A549 (cell line): ENCODE results near the gene ADAM12. TPM values are rescaled to one million over a fixed set of nuclear protein-coding genes. Genes with fewer than 3 reads are reported as not detected.

Source experiments
- ATAC-seq, 2 experiments: fragments of 200-7000 bp in 1 of 2; fragments of >200 bp in 1 of 2; cut with Nextera tagmentation in 1 of 2; cut with Tn5 transposase in 1 of 2; 3 replicates each; pipeline versions ENCODE4 v1.8.0 to v1.9.1; 2018 to 2020; ENCODE audit warnings: mild to moderate bottlenecking in 1 of 2, moderate library complexity in 1 of 2
- CTCF ChIA-PET: fragments of 300-600 bp; sonication (Branson Sonifier 250); formaldehyde crosslinking; extraction: SDS; loops from one replicate; lab custom pipeline; 2021; ENCODE audit warnings: antibody characterized with exemption, inconsistent platforms; lab: Yijun Ruan, JAX
- POLR2A ChIA-PET: fragments of 350-600 bp; formaldehyde crosslinking; extraction: SDS; loops from one replicate; lab custom pipeline; 2021; ENCODE audit warnings: antibody characterized with exemption, inconsistent platforms; lab: Yijun Ruan, JAX
- DNase-seq, 2 experiments: peaks; one replicate each; pipeline versions ENCODE4 v3.0.0 to v3.0.0-alpha.2; 2011 to 2016; ENCODE audit warnings: low read depth in 1 of 2, low spot score in 1 of 2
- FAIRE-seq: peaks from 2 replicates; lab custom pipeline; 2011; peaks lifted over from hg19 to GRCh38; lab: Jason Lieb, UNC
- H3K27ac ChIP-seq, 2 experiments: fragments of >200 bp; sonication (Bioruptor Twin); formaldehyde crosslinking; 3 replicates each; pipeline ENCODE4 v1.5.1; 2016 to 2017
- H3K4me1 ChIP-seq: fragments of >200 bp; sonication (Bioruptor Twin); formaldehyde crosslinking; 3 replicates; pipeline ENCODE4 v1.6.1; 2016
- H3K4me2 ChIP-seq: fragments of >200 bp; sonication (Bioruptor Twin); formaldehyde crosslinking; 3 replicates; pipeline ENCODE4 v1.6.1; 2016
- H3K4me3 ChIP-seq: fragments of >200 bp; sonication (Bioruptor Twin); formaldehyde crosslinking; 3 replicates; pipeline ENCODE4 v1.5.1; 2016
- H3K9me3 ChIP-seq: fragments of >200 bp; sonication (Bioruptor Twin); formaldehyde crosslinking; 3 replicates; pipeline ENCODE4 v1.6.1; 2016
- CBX2 ChIP-seq: fragments of 200-600 bp; sonication (generic); IDR thresholded peaks from 2 replicates; pipeline ENCODE4 v1.6.1; 2016; ENCODE audit warnings: low read depth, mild to moderate bottlenecking, borderline replicate concordance
- CBX8 ChIP-seq: fragments of 200-600 bp; sonication (generic); IDR thresholded peaks from 2 replicates; pipeline ENCODE4 v1.6.1; 2016
- CHD2 ChIP-seq: fragments of 150-350 bp; IDR thresholded peaks from 2 replicates; pipeline ENCODE4 v1.6.1; 2014; ENCODE audit warnings: low read length; ENCODE audit not compliant: partially characterized antibody
- CHD4 ChIP-seq: fragments of 200-600 bp; sonication (generic); IDR thresholded peaks from 2 replicates; pipeline ENCODE4 v1.6.1; 2016; ENCODE audit warnings: antibody characterized with exemption, mild to moderate bottlenecking, borderline replicate concordance
- EHMT2 ChIP-seq: fragments of 200-600 bp; sonication (generic); IDR thresholded peaks from 2 replicates; pipeline ENCODE4 v1.6.1; 2016; ENCODE audit warnings: antibody characterized with exemption, low read depth, mild to moderate bottlenecking, moderate library complexity
- EP300 ChIP-seq, 2 experiments: fragments of >200 bp; sonication (Bioruptor Twin); formaldehyde crosslinking; IDR thresholded peaks; 2 replicates in 1 of 2; 3 replicates in 1 of 2; pipeline ENCODE4 v1.6.1; 2016 to 2017
- HEYL ChIP-seq: fragments of 250-450 bp; sonication (Bioruptor Pico); IDR thresholded peaks from 2 replicates; pipeline ENCODE4 v1.8.0; 2021; ENCODE audit warnings: mild to moderate bottlenecking, moderate library complexity
- HOXB13 ChIP-seq: fragments of 250-450 bp; sonication (Bioruptor Pico); IDR thresholded peaks from 2 replicates; pipeline ENCODE4 v1.5.0; 2020; ENCODE audit warnings: low read depth, mild to moderate bottlenecking, moderate library complexity
- HOXB5 ChIP-seq: fragments of 250-450 bp; sonication (Bioruptor Pico); IDR thresholded peaks from 2 replicates; pipeline ENCODE4 v1.5.0; 2020; ENCODE audit warnings: mild to moderate bottlenecking, moderate library complexity
- JUNB ChIP-seq: fragments of >200 bp; sonication (Bioruptor Twin); formaldehyde crosslinking; IDR thresholded peaks from 2 replicates; pipeline ENCODE4 v1.6.1; 2016
- KDM1A ChIP-seq: fragments of 200-600 bp; sonication (generic); IDR thresholded peaks from 2 replicates; pipeline ENCODE4 v1.6.1; 2016; ENCODE audit warnings: low read depth, mild to moderate bottlenecking
- KDM5A ChIP-seq: fragments of 200-600 bp; sonication (generic); IDR thresholded peaks from 2 replicates; pipeline ENCODE4 v1.6.1; 2016; ENCODE audit warnings: antibody characterized with exemption, mild to moderate bottlenecking
- MAFK ChIP-seq: fragments of 450-650 bp; IDR thresholded peaks from 2 replicates; pipeline ENCODE4 v1.6.1; 2014; ENCODE audit not compliant: partially characterized antibody
- MYC ChIP-seq: IDR thresholded peaks from 2 replicates; pipeline ENCODE4 v1.6.1; 2012; ENCODE audit warnings: mild to moderate bottlenecking, inconsistent platforms, low read length, improper control_type of control experiment, borderline replicate concordance
- POLR2AphosphoS2 ChIP-seq: conservative IDR thresholded peaks from 2 replicates; pipeline ENCODE4 v1.6.1; 2012; ENCODE audit warnings: low read length, improper control_type of control experiment, inconsistent platforms
- RAD21 ChIP-seq, 2 experiments: fragments of >200 bp in 1 of 2; sonication (Bioruptor Twin) in 1 of 2; formaldehyde crosslinking in 1 of 2; IDR thresholded peaks in 1 of 2; conservative IDR thresholded peaks in 1 of 2; 2 replicates in 1 of 2; 3 replicates in 1 of 2; pipeline ENCODE4 v1.6.1; 2012 to 2018; ENCODE audit warnings: inconsistent platforms in 1 of 2
- RARB ChIP-seq: fragments of 250-450 bp; sonication (Bioruptor Pico); IDR thresholded peaks from 2 replicates; pipeline ENCODE4 v1.8.0; 2021; ENCODE audit warnings: mild to moderate bottlenecking, moderate library complexity
- RFX5 ChIP-seq: fragments of 450-650 bp; IDR thresholded peaks from 2 replicates; pipeline ENCODE4 v1.7.1; 2014; ENCODE audit warnings: antibody characterized with exemption, mild to moderate bottlenecking, moderate library complexity
- SMC3 ChIP-seq: fragments of >200 bp; sonication (Bioruptor Twin); formaldehyde crosslinking; IDR thresholded peaks from 3 replicates; pipeline ENCODE4 v1.6.1; 2018; ENCODE audit warnings: inconsistent platforms
- TFCP2L1 ChIP-seq: fragments of 250-450 bp; sonication (Bioruptor Pico); IDR thresholded peaks from 2 replicates; pipeline ENCODE4 v1.5.0; 2021; ENCODE audit warnings: mild to moderate bottlenecking
- TP53 ChIP-seq: fragments of 250-450 bp; sonication (Bioruptor Pico); IDR thresholded peaks from 2 replicates; pipeline ENCODE4 v1.5.0; 2021; ENCODE audit warnings: mild to moderate bottlenecking, moderate library complexity
- ZC3H11A ChIP-seq: fragments of 450-650 bp; IDR thresholded peaks from 2 replicates; pipeline ENCODE4 v1.6.1; 2014; ENCODE audit warnings: antibody characterized with exemption, mild to moderate bottlenecking
- ZFP36 ChIP-seq: fragments of 450-650 bp; IDR thresholded peaks from 2 replicates; pipeline ENCODE4 v1.6.1; 2014; ENCODE audit warnings: borderline replicate concordance; ENCODE audit not compliant: partially characterized antibody
- ZSCAN20 ChIP-seq: fragments of 250-450 bp; sonication (Bioruptor Pico); IDR thresholded peaks from 2 replicates; pipeline ENCODE4 v1.8.0; 2022; ENCODE audit warnings: mild to moderate bottlenecking, moderate library complexity
- WGBS: methylation state at CpG from one replicate; pipeline ENCODE4 v1.1.6; 2017; ENCODE audit errors: missing lambda C conversion rate; 5-methylcytosine and 5-hydroxymethylcytosine counted together
- polyA plus RNA-seq, 4 experiments: library from polyadenylated mRNA; depleted of rRNA in 3 of 4; stranded (reverse); fragments of >200 nt; fragmentation: RNase III in 1 of 4; extraction: RNeasy Plus Mini Kit Qiagen cat#74134 plus additional on column Dnase treatment in 1 of 4; gene quantifications; 2 replicates in 3 of 4; 3 replicates in 1 of 4; pipeline ENCODE4 v1.2.3, GENCODE V29; 2011 to 2017
- TF ChIP-seq, protein P1 (sequence below): fragments of >200 bp; sonication (Bioruptor Twin); formaldehyde crosslinking; IDR thresholded peaks from 3 replicates; pipeline ENCODE4 v1.6.1; 2016
- TF ChIP-seq, protein P2 (sequence below): IDR thresholded peaks from 2 replicates; pipeline ENCODE4 v1.6.1; 2012

The ADAM12 gene
- polyA plus RNA-seq, 2 of the 4 experiments (the other 2 are of a cell fraction), result 1.6 to 4.8 TPM

DNA sequence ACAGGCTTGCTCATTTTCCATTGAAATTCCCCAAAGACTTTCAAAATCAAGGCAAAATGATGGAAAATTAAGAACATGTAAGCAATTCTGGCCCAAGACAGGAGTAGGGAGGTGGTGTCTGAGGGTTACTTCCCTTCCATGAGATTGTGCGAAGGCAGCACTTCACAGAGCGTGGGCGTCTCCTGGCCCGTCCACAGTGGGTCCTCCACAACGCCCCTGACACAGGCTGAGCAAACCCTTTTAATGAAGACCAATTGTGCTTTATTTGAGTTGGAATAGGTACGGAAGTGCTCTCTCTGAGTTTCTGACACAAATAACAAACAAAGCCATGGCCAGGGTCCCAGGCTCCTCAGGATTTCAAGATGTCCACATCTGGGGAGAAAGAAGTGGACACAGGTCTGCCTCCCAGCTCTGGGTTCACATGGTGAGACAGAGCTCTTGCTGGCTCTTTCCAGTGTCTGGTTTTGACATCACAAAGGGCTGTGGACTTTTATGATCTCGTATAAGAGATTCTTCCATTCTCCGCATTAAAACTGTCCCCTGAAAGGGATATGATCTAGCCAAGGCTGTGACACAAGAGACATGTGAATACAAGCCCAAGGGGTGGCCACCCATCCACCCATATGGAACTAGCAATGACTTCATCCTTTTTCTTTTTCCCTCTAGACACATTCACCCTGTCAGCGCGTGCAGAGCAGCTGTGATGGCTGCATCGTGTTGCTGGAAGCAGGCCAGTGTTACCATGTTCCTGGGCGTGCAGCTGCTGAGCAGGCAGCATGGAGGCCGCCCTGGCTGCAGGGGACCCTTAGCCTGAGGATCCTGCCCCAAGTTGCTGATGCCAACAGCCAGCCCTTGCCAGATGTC lies 145.6 kb downstream of the ADAM12 start:
- ATAC-seq (no peak), FAIRE-seq (no peak), DNase-seq (no peak)
- 76% methylated on average over 13 of the region's 13 CpGs for WGBS
- no peak overlapping the region for H3K4me3 ChIP-seq
- POLR2A ChIA-PET, result no interaction called here
- TF ChIP-seq EHMT2, result no peak
- no peak for TF ChIP-seq POLR2AphosphoS2
- TF ChIP-seq MAFK, result no peak
- TF ChIP-seq EP300 (IDR thresholded peaks at IDR 0.05), result no peak
- TF ChIP-seq HOXB5 (CRISPR knock-in tag), result no peak
- no peak for TF ChIP-seq KDM1A
- TF ChIP-seq KDM5A, result no peak
- TF ChIP-seq TP53, result no peak
- TF ChIP-seq HOXB13 (CRISPR knock-in tag), result no peak
- TF ChIP-seq ZSCAN20 (CRISPR knock-in tag), result no peak
- no peak for TF ChIP-seq CHD2
- no peak for TF ChIP-seq TFCP2L1 (CRISPR knock-in tag)
- TF ChIP-seq ZC3H11A, result no peak
- TF ChIP-seq MYC, result no peak
- TF ChIP-seq CBX8, result no peak
- no peak for TF ChIP-seq RAD21 (conservative IDR thresholded peaks at IDR 0.05 in 1 of 2, IDR thresholded peaks at IDR 0.05 in 1 of 2)
- TF ChIP-seq RFX5, result no peak
- TF ChIP-seq, all 56 proteins: peak for 0
- Histone ChIP-seq H3K27ac (0 out of 6 replicates have a peak overlapping the region, but pooled peaks of 1 of the 2 experiments have one; percentile 13), H3K4me2 (no peak overlapping the region), H3K9me3 (no peaks in the 10 kb centered on the region), H3K4me1 (peaks cover 10% of the 10 kb centered on the region)
- CTCF ChIA-PET, result no interaction called here

DNA sequence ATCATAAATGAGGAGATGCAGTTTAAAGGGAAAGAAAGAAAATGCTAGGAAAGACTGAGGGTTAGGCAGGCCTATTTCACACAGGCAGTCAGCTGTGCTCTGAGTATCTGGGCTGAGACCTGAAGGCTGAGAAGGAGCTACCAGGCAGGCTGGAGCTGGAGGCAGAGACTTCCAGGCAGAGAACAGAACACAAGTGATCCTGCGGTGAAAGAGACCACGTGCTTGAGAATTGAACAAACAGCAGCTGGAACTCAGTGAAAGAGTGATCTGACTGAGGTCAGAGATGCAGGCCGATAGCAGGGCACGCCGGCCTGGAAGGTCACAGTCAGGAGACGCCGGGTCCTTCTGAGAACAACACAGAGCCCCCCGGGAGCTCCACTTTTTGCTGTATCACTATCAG lies 147.8 kb downstream of the ADAM12 start:
- POLR2A ChIA-PET, result no interaction called here
- Histone ChIP-seq H3K27ac (no peak overlapping the region), H3K9me3 (no peaks in the 10 kb centered on the region), H3K4me3 (no peak overlapping the region), H3K4me1 (no peaks in the 10 kb centered on the region), H3K4me2 (no peak overlapping the region)
- 91% methylated on average over 8 of the region's 8 CpGs for WGBS
- no peak for ATAC-seq
- CTCF ChIA-PET, result interaction anchor here (1.1 to 1.4 kb wide), 4 partner anchors 9 to 263 kb away, joined by 3 to 6 read pairs (median 4); no protein-coding TSS in a partner anchor
- DNase-seq, result no peak
- no peak for FAIRE-seq
- no peak for TF ChIP-seq TFCP2L1 (CRISPR knock-in tag)
- no peak for TF ChIP-seq RARB (CRISPR knock-in tag)
- no peak for TF ChIP-seq RFX5
- TF ChIP-seq HEYL (CRISPR knock-in tag), result no peak
- no peak for TF ChIP-seq RAD21 (conservative IDR thresholded peaks at IDR 0.05 in 1 of 2, IDR thresholded peaks at IDR 0.05 in 1 of 2)
- no peak for TF ChIP-seq ZFP36
- no peak for TF ChIP-seq TP53
- TF ChIP-seq CHD4, result no peak
- TF ChIP-seq, protein P1, sequence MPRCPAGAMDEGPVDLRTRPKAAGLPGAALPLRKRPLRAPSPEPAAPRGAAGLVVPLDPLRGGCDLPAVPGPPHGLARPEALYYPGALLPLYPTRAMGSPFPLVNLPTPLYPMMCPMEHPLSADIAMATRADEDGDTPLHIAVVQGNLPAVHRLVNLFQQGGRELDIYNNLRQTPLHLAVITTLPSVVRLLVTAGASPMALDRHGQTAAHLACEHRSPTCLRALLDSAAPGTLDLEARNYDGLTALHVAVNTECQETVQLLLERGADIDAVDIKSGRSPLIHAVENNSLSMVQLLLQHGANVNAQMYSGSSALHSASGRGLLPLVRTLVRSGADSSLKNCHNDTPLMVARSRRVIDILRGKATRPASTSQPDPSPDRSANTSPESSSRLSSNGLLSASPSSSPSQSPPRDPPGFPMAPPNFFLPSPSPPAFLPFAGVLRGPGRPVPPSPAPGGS, result no peak

DNA sequence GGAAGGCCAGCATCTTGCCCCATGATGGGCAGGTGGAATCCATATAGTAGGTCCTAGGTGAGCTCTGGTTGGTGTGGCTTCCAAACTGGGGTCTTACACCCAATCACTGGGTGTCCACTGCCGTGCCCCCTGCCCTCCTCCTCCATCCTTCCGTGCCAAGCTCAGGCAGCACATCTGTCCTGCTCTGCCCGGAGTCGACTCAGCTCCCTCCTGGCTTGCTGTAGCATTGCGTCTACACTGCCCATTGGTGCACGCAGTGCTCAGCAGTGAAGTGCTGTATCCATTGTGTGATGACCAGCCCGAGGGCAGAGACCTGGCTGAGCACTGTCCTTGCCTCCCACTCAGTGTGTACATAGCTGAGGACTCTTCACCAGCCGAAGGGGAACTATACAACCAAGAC lies 148.4 kb downstream of the ADAM12 start:
- ATAC-seq, result no peak
- WGBS, result 77% methylated on average over 8 of the region's 8 CpGs

More for the DNA sequence above, 148.4 kb downstream of the ADAM12 start:
- H3K4me3 ChIP-seq, result no peak overlapping the region
- POLR2A ChIA-PET, result no interaction called here
- FAIRE-seq, result no peak
- no peak for TF ChIP-seq HEYL (CRISPR knock-in tag)
- TF ChIP-seq JUNB, result no peak
- no peak for TF ChIP-seq SMC3
- no peak for TF ChIP-seq CBX8
- TF ChIP-seq, protein P2, sequence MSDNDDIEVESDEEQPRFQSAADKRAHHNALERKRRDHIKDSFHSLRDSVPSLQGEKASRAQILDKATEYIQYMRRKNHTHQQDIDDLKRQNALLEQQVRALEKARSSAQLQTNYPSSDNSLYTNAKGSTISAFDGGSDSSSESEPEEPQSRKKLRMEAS, result no peak
- TF ChIP-seq MAFK, result no peak
- no peak for TF ChIP-seq CBX2
- TF ChIP-seq, all 56 proteins: peak for 0
- Histone ChIP-seq H3K27ac (no peak overlapping the region; a peak in 1 of 6 replicates), H3K9me3 (no peaks in the 10 kb centered on the region), H3K4me2 (no peak overlapping the region), H3K4me1 (no peaks in the 10 kb centered on the region)
- CTCF ChIA-PET, result interaction anchor here (1.2 to 1.4 kb wide), 2 partner anchors 79 to 257 kb away, joined by 3 to 4 read pairs; no protein-coding TSS in a partner anchor
- no peak for DNase-seq
